GM23338 (cell line): ENCODE results near the gene NRG3.
"Not testable (repeated sequence)": the region's sequence is repeated elsewhere in the genome, so short reads cannot be mapped to it uniquely, and the experiment has no call there.

Experiments
- CREB1 ChIP-seq: fragments of 250-450 bp; sonication (Bioruptor Pico); IDR thresholded peaks from 2 replicates; pipeline ENCODE4 v1.5.0; 2020; ENCODE audit warnings: low read depth, mild to moderate bottlenecking, moderate library complexity
- EZH2 ChIP-seq: fragments of 200-600 bp; sonication (generic); IDR thresholded peaks from one replicate; pipeline ENCODE4 v1.8.0; 2017; ENCODE audit warnings: antibody characterized with exemption, mild to moderate bottlenecking, low read depth; ENCODE audit not compliant: unreplicated experiment
- EZH2phosphoT487 ChIP-seq: fragments of 200-600 bp; sonication (generic); IDR thresholded peaks from one replicate; pipeline ENCODE4 v1.8.1; 2018; ENCODE audit warnings: antibody characterized with exemption; ENCODE audit not compliant: unreplicated experiment
- JUNB ChIP-seq: IDR thresholded peaks from one replicate; pipeline ENCODE4 v1.6.1; 2016; ENCODE audit warnings: antibody characterized with exemption; ENCODE audit not compliant: unreplicated experiment
- POLR2AphosphoS5 ChIP-seq: IDR thresholded peaks from 2 replicates; pipeline ENCODE4 v1.6.1; 2016; ENCODE audit warnings: antibody characterized with exemption, low read depth
- ZNF114 ChIP-seq: fragments of 250-450 bp; sonication (Bioruptor Pico); IDR thresholded peaks from 2 replicates; pipeline ENCODE4 v1.5.0; 2020; ENCODE audit warnings: mild to moderate bottlenecking, moderate library complexity
- TF ChIP-seq, protein P1 (sequence below), 2 experiments: fragments of 200-600 bp in 1 of 2; sonication (generic) in 1 of 2; conservative IDR thresholded peaks; 2 replicates each; pipeline versions ENCODE4 v1.5.1 to v1.6.1; 2016 to 2017; ENCODE audit warnings: antibody characterized with exemption in 2 of 2, low read depth in 2 of 2, mild to moderate bottlenecking in 2 of 2, moderate library complexity in 1 of 2
- TF ChIP-seq, protein P2 (sequence below): IDR thresholded peaks from one replicate; pipeline ENCODE4 v1.6.1; 2018; ENCODE audit warnings: antibody characterized with exemption; ENCODE audit not compliant: unreplicated experiment
- TF ChIP-seq, protein P3 (sequence below): fragments of 250-450 bp; sonication (Bioruptor Pico); IDR thresholded peaks from 2 replicates; pipeline ENCODE4 v1.5.0; 2020; ENCODE audit warnings: mild to moderate bottlenecking, moderate library complexity

DNA sequence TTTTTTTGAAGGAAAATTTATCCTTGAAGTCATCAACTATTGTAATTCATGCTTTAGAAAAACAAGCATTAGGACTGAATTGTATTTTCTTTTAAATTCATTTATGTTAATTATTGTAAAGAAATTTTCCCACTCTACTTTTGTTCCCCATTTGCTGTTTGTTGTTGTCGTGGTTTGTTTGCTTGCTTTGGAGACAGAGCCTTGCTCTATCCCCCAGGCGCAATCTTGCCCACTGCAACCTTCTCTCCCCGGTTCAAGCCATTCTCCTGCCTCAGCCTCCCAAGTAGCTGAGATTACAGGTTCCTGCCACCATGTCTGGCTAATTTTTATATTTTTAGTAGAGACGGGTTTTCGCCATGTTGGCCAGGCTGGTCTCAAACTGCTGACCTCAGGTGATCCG lies 192.2 kb downstream of the NRG3 start:
- TF ChIP-seq, protein P1, sequence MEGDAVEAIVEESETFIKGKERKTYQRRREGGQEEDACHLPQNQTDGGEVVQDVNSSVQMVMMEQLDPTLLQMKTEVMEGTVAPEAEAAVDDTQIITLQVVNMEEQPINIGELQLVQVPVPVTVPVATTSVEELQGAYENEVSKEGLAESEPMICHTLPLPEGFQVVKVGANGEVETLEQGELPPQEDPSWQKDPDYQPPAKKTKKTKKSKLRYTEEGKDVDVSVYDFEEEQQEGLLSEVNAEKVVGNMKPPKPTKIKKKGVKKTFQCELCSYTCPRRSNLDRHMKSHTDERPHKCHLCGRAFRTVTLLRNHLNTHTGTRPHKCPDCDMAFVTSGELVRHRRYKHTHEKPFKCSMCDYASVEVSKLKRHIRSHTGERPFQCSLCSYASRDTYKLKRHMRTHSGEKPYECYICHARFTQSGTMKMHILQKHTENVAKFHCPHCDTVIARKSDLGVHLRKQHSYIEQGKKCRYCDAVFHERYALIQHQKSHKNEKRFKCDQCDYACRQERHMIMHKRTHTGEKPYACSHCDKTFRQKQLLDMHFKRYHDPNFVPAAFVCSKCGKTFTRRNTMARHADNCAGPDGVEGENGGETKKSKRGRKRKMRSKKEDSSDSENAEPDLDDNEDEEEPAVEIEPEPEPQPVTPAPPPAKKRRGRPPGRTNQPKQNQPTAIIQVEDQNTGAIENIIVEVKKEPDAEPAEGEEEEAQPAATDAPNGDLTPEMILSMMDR (conservative IDR thresholded peaks at IDR 0.05; ENCODE audit: low read depth in 2 of 2) = not testable (repeated sequence)
- TF ChIP-seq POLR2AphosphoS5; CREB1 (CRISPR knock-in tag); EZH2; EZH2phosphoT487; ZNF114; JUNB: not testable (repeated sequence)
- TF ChIP-seq, protein P2, sequence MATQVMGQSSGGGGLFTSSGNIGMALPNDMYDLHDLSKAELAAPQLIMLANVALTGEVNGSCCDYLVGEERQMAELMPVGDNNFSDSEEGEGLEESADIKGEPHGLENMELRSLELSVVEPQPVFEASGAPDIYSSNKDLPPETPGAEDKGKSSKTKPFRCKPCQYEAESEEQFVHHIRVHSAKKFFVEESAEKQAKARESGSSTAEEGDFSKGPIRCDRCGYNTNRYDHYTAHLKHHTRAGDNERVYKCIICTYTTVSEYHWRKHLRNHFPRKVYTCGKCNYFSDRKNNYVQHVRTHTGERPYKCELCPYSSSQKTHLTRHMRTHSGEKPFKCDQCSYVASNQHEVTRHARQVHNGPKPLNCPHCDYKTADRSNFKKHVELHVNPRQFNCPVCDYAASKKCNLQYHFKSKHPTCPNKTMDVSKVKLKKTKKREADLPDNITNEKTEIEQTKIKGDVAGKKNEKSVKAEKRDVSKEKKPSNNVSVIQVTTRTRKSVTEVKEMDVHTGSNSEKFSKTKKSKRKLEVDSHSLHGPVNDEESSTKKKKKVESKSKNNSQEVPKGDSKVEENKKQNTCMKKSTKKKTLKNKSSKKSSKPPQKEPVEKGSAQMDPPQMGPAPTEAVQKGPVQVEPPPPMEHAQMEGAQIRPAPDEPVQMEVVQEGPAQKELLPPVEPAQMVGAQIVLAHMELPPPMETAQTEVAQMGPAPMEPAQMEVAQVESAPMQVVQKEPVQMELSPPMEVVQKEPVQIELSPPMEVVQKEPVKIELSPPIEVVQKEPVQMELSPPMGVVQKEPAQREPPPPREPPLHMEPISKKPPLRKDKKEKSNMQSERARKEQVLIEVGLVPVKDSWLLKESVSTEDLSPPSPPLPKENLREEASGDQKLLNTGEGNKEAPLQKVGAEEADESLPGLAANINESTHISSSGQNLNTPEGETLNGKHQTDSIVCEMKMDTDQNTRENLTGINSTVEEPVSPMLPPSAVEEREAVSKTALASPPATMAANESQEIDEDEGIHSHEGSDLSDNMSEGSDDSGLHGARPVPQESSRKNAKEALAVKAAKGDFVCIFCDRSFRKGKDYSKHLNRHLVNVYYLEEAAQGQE = not testable (repeated sequence)
- TF ChIP-seq, protein P3, sequence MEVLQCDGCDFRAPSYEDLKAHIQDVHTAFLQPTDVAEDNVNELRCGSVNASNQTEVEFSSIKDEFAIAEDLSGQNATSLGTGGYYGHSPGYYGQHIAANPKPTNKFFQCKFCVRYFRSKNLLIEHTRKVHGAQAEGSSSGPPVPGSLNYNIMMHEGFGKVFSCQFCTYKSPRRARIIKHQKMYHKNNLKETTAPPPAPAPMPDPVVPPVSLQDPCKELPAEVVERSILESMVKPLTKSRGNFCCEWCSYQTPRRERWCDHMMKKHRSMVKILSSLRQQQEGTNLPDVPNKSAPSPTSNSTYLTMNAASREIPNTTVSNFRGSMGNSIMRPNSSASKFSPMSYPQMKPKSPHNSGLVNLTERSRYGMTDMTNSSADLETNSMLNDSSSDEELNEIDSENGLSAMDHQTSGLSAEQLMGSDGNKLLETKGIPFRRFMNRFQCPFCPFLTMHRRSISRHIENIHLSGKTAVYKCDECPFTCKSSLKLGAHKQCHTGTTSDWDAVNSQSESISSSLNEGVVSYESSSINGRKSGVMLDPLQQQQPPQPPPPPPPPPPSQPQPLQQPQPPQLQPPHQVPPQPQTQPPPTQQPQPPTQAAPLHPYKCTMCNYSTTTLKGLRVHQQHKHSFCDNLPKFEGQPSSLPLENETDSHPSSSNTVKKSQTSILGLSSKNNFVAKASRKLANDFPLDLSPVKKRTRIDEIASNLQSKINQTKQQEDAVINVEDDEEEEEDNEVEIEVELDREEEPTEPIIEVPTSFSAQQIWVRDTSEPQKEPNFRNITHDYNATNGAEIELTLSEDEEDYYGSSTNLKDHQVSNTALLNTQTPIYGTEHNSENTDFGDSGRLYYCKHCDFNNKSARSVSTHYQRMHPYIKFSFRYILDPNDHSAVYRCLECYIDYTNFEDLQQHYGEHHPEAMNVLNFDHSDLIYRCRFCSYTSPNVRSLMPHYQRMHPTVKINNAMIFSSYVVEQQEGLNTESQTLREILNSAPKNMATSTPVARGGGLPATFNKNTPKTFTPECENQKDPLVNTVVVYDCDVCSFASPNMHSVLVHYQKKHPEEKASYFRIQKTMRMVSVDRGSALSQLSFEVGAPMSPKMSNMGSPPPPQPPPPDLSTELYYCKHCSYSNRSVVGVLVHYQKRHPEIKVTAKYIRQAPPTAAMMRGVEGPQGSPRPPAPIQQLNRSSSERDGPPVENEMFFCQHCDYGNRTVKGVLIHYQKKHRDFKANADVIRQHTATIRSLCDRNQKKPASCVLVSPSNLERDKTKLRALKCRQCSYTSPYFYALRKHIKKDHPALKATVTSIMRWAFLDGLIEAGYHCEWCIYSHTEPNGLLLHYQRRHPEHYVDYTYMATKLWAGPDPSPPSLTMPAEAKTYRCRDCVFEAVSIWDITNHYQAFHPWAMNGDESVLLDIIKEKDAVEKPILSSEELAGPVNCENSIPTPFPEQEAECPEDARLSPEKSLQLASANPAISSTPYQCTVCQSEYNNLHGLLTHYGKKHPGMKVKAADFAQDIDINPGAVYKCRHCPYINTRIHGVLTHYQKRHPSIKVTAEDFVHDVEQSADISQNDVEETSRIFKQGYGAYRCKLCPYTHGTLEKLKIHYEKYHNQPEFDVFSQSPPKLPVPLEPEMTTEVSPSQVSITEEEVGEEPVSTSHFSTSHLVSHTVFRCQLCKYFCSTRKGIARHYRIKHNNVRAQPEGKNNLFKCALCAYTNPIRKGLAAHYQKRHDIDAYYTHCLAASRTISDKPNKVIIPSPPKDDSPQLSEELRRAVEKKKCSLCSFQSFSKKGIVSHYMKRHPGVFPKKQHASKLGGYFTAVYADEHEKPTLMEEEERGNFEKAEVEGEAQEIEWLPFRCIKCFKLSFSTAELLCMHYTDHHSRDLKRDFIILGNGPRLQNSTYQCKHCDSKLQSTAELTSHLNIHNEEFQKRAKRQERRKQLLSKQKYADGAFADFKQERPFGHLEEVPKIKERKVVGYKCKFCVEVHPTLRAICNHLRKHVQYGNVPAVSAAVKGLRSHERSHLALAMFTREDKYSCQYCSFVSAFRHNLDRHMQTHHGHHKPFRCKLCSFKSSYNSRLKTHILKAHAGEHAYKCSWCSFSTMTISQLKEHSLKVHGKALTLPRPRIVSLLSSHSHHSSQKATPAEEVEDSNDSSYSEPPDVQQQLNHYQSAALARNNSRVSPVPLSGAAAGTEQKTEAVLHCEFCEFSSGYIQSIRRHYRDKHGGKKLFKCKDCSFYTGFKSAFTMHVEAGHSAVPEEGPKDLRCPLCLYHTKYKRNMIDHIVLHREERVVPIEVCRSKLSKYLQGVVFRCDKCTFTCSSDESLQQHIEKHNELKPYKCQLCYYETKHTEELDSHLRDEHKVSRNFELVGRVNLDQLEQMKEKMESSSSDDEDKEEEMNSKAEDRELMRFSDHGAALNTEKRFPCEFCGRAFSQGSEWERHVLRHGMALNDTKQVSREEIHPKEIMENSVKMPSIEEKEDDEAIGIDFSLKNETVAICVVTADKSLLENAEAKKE = not testable (repeated sequence)
